Epithelial cell of proximal tubule (primary cell): ENCODE measurements around the gene TCF25. TPM values are rescaled to one million over a fixed set of nuclear protein-coding genes. Genes with fewer than 3 reads are reported as not detected.

Experiments
- DNase-seq: peaks from one replicate; pipeline ENCODE4 v3.0.0-alpha.2; 2011; ENCODE audit warnings: low read depth
- H3K4me3 ChIP-seq: 2 replicates; pipeline ENCODE4 v1.5.1; 2011; ENCODE audit warnings: low read depth, mild to moderate bottlenecking, low read length
- CTCF ChIP-seq: conservative IDR thresholded peaks from 2 replicates; pipeline ENCODE4 v1.5.1; 2012; ENCODE audit warnings: low read depth, mild to moderate bottlenecking, low read length
- total RNA-seq: library from RNA; depleted of rRNA; stranded (reverse); fragments of >200 nt; gene quantifications from 2 replicates; pipeline ENCODE4 v1.2.3, GENCODE V29; 2015

Gene TCF25
- total RNA-seq, 1 donor from 2014 or later: 192 TPM

DNA sequence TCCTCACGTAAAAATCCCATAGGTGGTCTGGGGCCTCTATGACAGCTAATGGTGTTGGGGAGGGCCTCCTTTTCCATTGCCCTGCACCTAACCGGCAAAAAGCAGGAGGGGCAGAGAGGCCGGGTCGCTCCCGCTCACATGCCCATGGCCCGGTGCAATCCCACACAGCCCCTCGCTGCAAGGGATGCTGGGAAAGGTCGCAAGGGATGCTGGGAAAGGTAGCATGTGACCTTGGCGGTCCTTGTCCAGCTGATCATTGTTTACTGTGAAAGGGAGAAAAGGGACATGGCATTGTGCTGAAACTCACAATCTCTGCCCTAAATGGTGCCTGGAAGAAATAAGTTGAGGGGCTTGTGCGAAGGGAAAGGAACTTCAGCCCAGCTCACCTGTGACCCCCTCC, 85.2 kb downstream of the TCF25 start:
- no peak for DNase-seq
- no peak overlapping the region for H3K4me3 ChIP-seq
- TF ChIP-seq CTCF: no peak

GRCh38 chr16:89960966-89961365, 87.6 kb downstream of the TCF25 start:
- no peak for DNase-seq
- no peak overlapping the region for H3K4me3 ChIP-seq

More at GRCh38 chr16:89960966-89961365, 87.6 kb downstream of the TCF25 start:
- TF ChIP-seq CTCF: no peak

Other genes starting within 250 kb of the TCF25 start
- 132 and 160 TPM in 2 replicates for gene CHMP1A, start 215.9 kb upstream of the TCF25 start, total RNA-seq
- gene SPATA33, start 215.8 kb upstream of the TCF25 start, total RNA-seq: 8.1 and 8.2 TPM in 2 replicates
- gene CDK10, start 186.9 kb upstream of the TCF25 start, total RNA-seq: 35.1 and 57.2 TPM in 2 replicates
- gene SPATA2L, start 171.9 kb upstream of the TCF25 start, total RNA-seq: 16.5 and 39.3 TPM in 2 replicates
- gene VPS9D1, start 152.7 kb upstream of the TCF25 start, total RNA-seq: 3.8 and 11.4 TPM in 2 replicates
- 10.1 and 21.6 TPM in 2 replicates for gene ZNF276, start 152.1 kb upstream of the TCF25 start, total RNA-seq
- gene FANCA, start 56.9 kb upstream of the TCF25 start, total RNA-seq: 22.1 and 34.6 TPM in 2 replicates
- gene SPIRE2, start 45.1 kb upstream of the TCF25 start, total RNA-seq: 2.8 and 3.5 TPM in 2 replicates
- gene MC1R, start 45.3 kb downstream of the TCF25 start, total RNA-seq: 2.5 and 3.5 TPM in 2 replicates
- 833 and 996 TPM in 2 replicates for gene TUBB3, start 49.8 kb downstream of the TCF25 start, total RNA-seq
- gene DEF8, start 75.2 kb downstream of the TCF25 start, total RNA-seq: 113 and 125 TPM in 2 replicates
- gene DBNDD1, start 145.9 kb downstream of the TCF25 start, total RNA-seq: 33.1 and 40.7 TPM in 2 replicates
- gene PRDM7, start 203.7 kb downstream of the TCF25 start, total RNA-seq: not detected in 2 replicates